HCT116 (cell line): ENCODE results near the gene NUP153. TPM values are rescaled to one million over a fixed set of nuclear protein-coding genes. Genes with fewer than 3 reads are reported as not detected.
"Not testable (repeated sequence)": the region's sequence is repeated elsewhere in the genome, so short reads cannot be mapped to it uniquely, and the experiment has no call there.

ENCODE experiments used
- ATAC-seq: fragments of 200-7000 bp; cut with Tn5 transposase; 2 replicates; pipeline ENCODE4 v1.9.1; 2020; ENCODE audit warnings: mild to moderate bottlenecking, moderate library complexity
- BruUV-seq: library from RNA; stranded (reverse); fragments of 400-500 nt; replicated peaks from 2 replicates; lab custom pipeline; 2021; lab: Mats Ljungman, UMichigan
- CTCF ChIA-PET: fragments of 300-600 bp; sonication (Branson Sonifier 250); formaldehyde crosslinking; loops from one replicate; lab custom pipeline; 2021; ENCODE audit warnings: antibody characterized with exemption; lab: Charles Lee
- POLR2A ChIA-PET: fragments of 300-600, 350-600 bp; sonication (Branson Sonifier 250); formaldehyde crosslinking; loops from one replicate; lab custom pipeline; 2021; ENCODE audit warnings: antibody characterized with exemption; lab: Charles Lee
- RAD21 ChIA-PET, 2 experiments: fragments of 300-600 bp; sonication (Branson Sonifier 250); formaldehyde crosslinking; loops; one replicate each; lab custom pipeline; 2023; ENCODE audit warnings: low total read pairs in 2 of 2; ENCODE audit not compliant: uncharacterized antibody in 2 of 2, unreplicated experiment in 2 of 2, low non-redundant PET in 1 of 2; lab: Charles Lee
- DNase-seq: peaks from one replicate; pipeline ENCODE4 v3.0.0-alpha.2; 2010; ENCODE audit warnings: low read depth, low spot score
- H2AFZ ChIP-seq: fragments of 200-600 bp; shearing (Covaris generic), sonication (generic); 2 replicates; pipeline ENCODE4 v1.6.1; 2017; ENCODE audit warnings: low read depth, mixed run types, mixed read lengths, antibody characterized with exemption, low read length; ENCODE audit not compliant: poor library complexity, severe bottlenecking
- H3K27ac ChIP-seq: 2 replicates; pipeline ENCODE4 v1.5.1; 2012; ENCODE audit warnings: low read depth, low read length
- H3K27me3 ChIP-seq: fragments of 200-600 bp; sonication (generic); 2 replicates; pipeline ENCODE4 v1.6.1; 2016; ENCODE audit warnings: mixed run types, low read length, mixed read lengths; ENCODE audit not compliant: insufficient read depth
- H3K36me3 ChIP-seq, 2 experiments: fragments of 200-500 bp in 1 of 2; fragments of 200-600 bp in 1 of 2; sonication (Bioruptor generic) in 1 of 2; sonication (generic) in 1 of 2; 2 replicates each; pipeline versions ENCODE4 v1.5.1 to v1.6.1; 2014 to 2016; ENCODE audit warnings: low read length in 2 of 2, inconsistent platforms in 1 of 2, mixed read lengths in 1 of 2, mixed run types in 1 of 2; ENCODE audit not compliant: insufficient read depth in 2 of 2, control insufficient read depth in 1 of 2
- H3K4me1 ChIP-seq, 2 experiments: fragments of 200-600 bp in 1 of 2; sonication (generic) in 1 of 2; 2 replicates each; pipeline versions ENCODE4 v1.5.1 to v1.6.1; 2012 to 2017; ENCODE audit warnings: low read length in 2 of 2, inconsistent platforms in 1 of 2, mild to moderate bottlenecking in 1 of 2, mixed read lengths in 1 of 2, mixed run types in 1 of 2, moderate library complexity in 1 of 2; ENCODE audit not compliant: insufficient read depth in 2 of 2, control insufficient read depth in 1 of 2
- H3K4me2 ChIP-seq: fragments of 200-600 bp; sonication (generic); 2 replicates; pipeline ENCODE4 v1.6.1; 2017; ENCODE audit warnings: mixed run types, low read length, mixed read lengths
- H3K4me3 ChIP-seq, 2 experiments: fragments of 200-600 bp in 1 of 2; sonication (generic) in 1 of 2; replicated peaks in 1 of 2; 2 replicates each; pipeline ENCODE4 v1.5.1; 2011 to 2016; ENCODE audit warnings: low read length in 2 of 2, control low read depth in 1 of 2, low read depth in 1 of 2, mild to moderate bottlenecking in 1 of 2, mixed read lengths in 1 of 2, mixed run types in 1 of 2
- H3K79me2 ChIP-seq: fragments of 200-600 bp; sonication (generic); 2 replicates; pipeline ENCODE4 v1.6.1; 2017; ENCODE audit warnings: mild to moderate bottlenecking, mixed run types, low read length, moderate library complexity, mixed read lengths; ENCODE audit not compliant: insufficient read depth
- H3K9ac ChIP-seq: fragments of 200-600 bp; sonication (generic); 2 replicates; pipeline ENCODE4 v1.6.1; 2016; ENCODE audit warnings: low read length, mixed read lengths
- H3K9me2 ChIP-seq: fragments of 200-600 bp; sonication (generic), shearing (Covaris generic); 2 replicates; pipeline ENCODE4 v1.6.1; 2017; ENCODE audit warnings: mixed run types, mild to moderate bottlenecking, moderate library complexity; ENCODE audit not compliant: insufficient read depth
- H3K9me3 ChIP-seq, 2 experiments: fragments of 200-500 bp in 1 of 2; fragments of 200-600 bp in 1 of 2; sonication (Bioruptor generic) in 1 of 2; sonication (generic) in 1 of 2; 2 replicates each; pipeline ENCODE4 v1.6.1; 2014 to 2017; ENCODE audit warnings: low read length in 2 of 2, mixed read lengths in 2 of 2, inconsistent platforms in 1 of 2, low read depth in 1 of 2, mild to moderate bottlenecking in 1 of 2, mixed run types in 1 of 2, moderate library complexity in 1 of 2; ENCODE audit not compliant: control insufficient read depth in 1 of 2, insufficient read depth in 1 of 2
- H4K20me1 ChIP-seq: fragments of 200-600 bp; sonication (generic), shearing (Covaris generic); 2 replicates; pipeline ENCODE4 v1.6.1; 2017; ENCODE audit warnings: mixed run types, mild to moderate bottlenecking, moderate library complexity; ENCODE audit not compliant: insufficient read depth
- EZH2 ChIP-seq: fragments of 200-600 bp; sonication (generic); IDR thresholded peaks from 2 replicates; pipeline ENCODE4 v1.6.1; 2017; ENCODE audit warnings: antibody characterized with exemption, mixed run types
- EZH2phosphoT487 ChIP-seq: fragments of 200-600 bp; IDR thresholded peaks from 2 replicates; pipeline ENCODE4 v1.6.1; 2018; ENCODE audit warnings: antibody characterized with exemption, borderline replicate concordance
- ZFX ChIP-seq: fragments of 450-650 bp; IDR thresholded peaks from 2 replicates; pipeline ENCODE4 v1.6.1; 2017
- intact Hi-C: fragments of 100-400 bp; cut with micrococcal nuclease; formaldehyde crosslinking; loops from 2 replicates; pipeline ENCODE4 v1.10.0; 2022
- total RNA-seq: library from RNA; stranded (reverse); gene quantifications from one replicate; pipeline ENCODE4 v1.2.1, GENCODE V29; 2021; ENCODE audit not compliant: unreplicated experiment

Gene NUP153
- total RNA-seq, 1 experiment from 2014 or later: 51.6 TPM

GRCh38 chr6:17744757-17745308, 38.1 kb upstream of the NUP153 start:
- ATAC-seq, H3K27ac ChIP-seq, H3K36me3 ChIP-seq, CTCF ChIA-PET, H2AFZ ChIP-seq, POLR2A ChIA-PET, H3K4me2 ChIP-seq, H3K79me2 ChIP-seq, H3K4me3 ChIP-seq, DNase-seq, intact Hi-C loops, RAD21 ChIA-PET, BruUV-seq, H3K27me3 ChIP-seq, H3K9me3 ChIP-seq, H3K4me1 ChIP-seq, H4K20me1 ChIP-seq, H3K9me2 ChIP-seq, H3K9ac ChIP-seq: not testable (repeated sequence)

DNA sequence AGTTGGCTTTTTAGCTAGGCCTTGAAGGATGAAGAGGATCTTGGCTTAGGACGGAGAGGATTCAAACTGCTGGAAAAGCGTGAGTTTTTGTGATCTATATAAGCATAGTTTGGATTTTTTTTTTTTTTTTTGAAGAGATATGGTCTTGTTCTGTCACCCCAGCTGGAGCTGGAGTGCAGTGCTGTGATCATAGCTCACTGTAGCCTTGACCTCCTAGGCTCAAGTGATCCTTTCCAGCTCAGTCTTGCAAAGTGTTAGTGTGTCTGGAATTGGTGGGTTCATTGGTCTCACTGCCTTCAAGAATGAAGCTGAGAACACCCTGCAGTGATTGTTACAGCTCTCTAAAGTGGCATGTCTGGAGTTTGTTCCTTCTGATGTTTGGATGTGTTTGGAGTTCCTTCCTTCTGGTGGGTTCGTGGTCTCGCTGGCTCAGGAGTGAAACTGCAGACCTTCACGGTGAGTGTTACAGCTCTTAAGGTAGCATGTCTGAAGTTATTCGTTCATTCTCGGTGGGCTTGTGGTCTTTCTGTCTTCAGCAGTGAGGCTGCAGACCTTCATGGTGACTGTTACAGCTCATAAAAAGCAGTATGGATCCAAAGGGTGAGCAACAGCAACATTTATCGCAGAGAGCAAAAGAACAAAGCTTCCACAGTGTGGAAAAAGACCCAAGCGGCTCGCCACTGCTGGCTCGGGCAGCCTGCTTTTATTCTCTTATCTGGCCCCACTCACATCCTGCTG, 37.5 kb upstream of the NUP153 start:
- intact Hi-C loops: no loop called here
- no TSS peak for BruUV-seq
- RAD21 ChIA-PET: no interaction called here

More for the DNA sequence above, 37.5 kb upstream of the NUP153 start:
- no peak for DNase-seq
- ChIA-PET CTCF (interaction anchor here (1.3 kb wide), 1 partner anchor 42 kb away, joined by 3 read pairs; no protein-coding TSS in a partner anchor), POLR2A (no interaction called here)
- H3K4me1 ChIP-seq: no peaks in the 10 kb centered on the region; a peak in 1 of 4 replicates
- no peaks in the 10 kb centered on the region for H3K27me3 ChIP-seq
- H2AFZ ChIP-seq: no peak overlapping the region
- no peaks in the 10 kb centered on the region for H3K79me2 ChIP-seq
- H3K9ac ChIP-seq: no peak overlapping the region
- H3K4me3 ChIP-seq: no peak overlapping the region
- H3K27ac ChIP-seq: no peak overlapping the region
- H3K9me2 ChIP-seq: no peaks in the 10 kb centered on the region
- no peaks in the 10 kb centered on the region for H3K36me3 ChIP-seq
- no peaks in the 10 kb centered on the region for H3K9me3 ChIP-seq
- H3K4me2 ChIP-seq: no peak overlapping the region
- no peaks in the 10 kb centered on the region for H4K20me1 ChIP-seq
- TF ChIP-seq EZH2: no peak
- TF ChIP-seq ZFX: no peak
- TF ChIP-seq EZH2phosphoT487: no peak
- ATAC-seq: no peak
